Middle frontal gyrus (tissue), 1 donor: ENCODE data around the gene GPR52.

ENCODE experiments used
- DNase-seq: peaks from one replicate; pipeline ENCODE4 v3.0.0-alpha.2; 2015; ENCODE audit warnings: low spot score; ENCODE audit errors: extremely low spot score

GPR52 gene

GRCh38 chr1:174466607-174467006 lies 18.8 kb downstream of the GPR52 start:
- DNase-seq, result no peak

GRCh38 chr1:174469052-174469451 lies 21.3 kb downstream of the GPR52 start:
- no peak for DNase-seq

- DNase-seq, result no peak
Measured at GRCh38 chr1:174469687-174470086, 21.9 kb downstream of the GPR52 start.

GRCh38 chr1:174479281-174479680 lies 31.5 kb downstream of the GPR52 start:
- DNase-seq, result no peak

- DNase-seq, result no peak
Measured at GRCh38 chr1:174480324-174480723, 32.6 kb downstream of the GPR52 start.

GRCh38 chr1:174491606-174492005 lies 43.8 kb downstream of the GPR52 start:
- DNase-seq, result no peak

GRCh38 chr1:174497478-174497877 lies 49.7 kb downstream of the GPR52 start:
- DNase-seq, result no peak
